ENCODE data around the gene COX8A. TPM values are rescaled to one million over a fixed set of nuclear protein-coding genes. Genes with fewer than 3 reads are reported as not detected.

COX8A gene
- total and polyA plus RNA-seq, 2 of the 13 experiments (the other 11 are each of a cell fraction or from before 2014, with no cell fraction given): 202 to 406 TPM

DNA sequence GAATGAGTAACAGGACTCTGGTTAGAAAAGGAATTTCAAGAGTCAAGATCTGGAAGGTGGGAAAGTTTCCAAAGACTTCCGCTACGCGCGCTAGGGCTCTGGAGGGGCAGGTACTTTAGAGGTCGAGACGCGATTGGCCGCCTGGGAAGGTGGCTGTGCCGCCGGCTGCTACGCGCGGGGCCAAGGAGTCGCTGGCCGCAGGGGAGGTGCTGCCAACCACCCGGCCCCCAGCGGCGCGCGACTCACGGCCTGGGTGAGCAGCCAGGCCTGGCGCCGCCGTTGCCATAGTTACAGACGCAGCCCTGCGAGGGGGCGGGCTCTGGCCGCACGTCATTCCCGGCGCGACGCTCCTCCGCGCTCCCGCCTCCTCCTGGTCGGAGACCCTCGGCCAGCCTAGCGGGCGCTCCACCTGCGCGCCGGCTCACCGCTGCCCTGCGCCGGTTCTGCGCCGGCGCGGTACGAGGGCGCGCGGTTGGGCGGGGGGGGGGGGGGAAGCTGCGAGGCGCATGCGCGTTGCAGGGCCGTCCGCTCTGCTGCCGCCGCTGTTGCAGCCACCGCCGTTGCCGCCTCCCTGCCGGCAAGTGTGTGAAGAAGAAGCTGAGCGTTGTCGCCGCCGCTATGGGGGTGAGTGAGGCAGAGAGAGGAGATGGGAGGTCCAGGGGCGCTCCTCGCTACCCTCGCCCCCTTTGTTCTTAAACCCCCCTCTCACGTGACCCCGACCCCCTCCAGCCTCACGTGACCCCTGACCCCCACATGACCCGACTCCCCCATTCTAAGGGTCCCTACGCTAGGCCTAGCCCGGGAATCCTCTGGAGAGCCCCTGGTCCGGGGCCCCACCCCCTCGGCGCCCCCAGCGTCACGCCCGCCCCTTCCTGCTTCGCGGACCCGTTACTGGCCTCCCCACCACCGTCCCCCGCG, 35.7 kb upstream of the COX8A start, which contains the start of gene NAA40 (continued):
- TF ChIP-seq, protein P1, sequence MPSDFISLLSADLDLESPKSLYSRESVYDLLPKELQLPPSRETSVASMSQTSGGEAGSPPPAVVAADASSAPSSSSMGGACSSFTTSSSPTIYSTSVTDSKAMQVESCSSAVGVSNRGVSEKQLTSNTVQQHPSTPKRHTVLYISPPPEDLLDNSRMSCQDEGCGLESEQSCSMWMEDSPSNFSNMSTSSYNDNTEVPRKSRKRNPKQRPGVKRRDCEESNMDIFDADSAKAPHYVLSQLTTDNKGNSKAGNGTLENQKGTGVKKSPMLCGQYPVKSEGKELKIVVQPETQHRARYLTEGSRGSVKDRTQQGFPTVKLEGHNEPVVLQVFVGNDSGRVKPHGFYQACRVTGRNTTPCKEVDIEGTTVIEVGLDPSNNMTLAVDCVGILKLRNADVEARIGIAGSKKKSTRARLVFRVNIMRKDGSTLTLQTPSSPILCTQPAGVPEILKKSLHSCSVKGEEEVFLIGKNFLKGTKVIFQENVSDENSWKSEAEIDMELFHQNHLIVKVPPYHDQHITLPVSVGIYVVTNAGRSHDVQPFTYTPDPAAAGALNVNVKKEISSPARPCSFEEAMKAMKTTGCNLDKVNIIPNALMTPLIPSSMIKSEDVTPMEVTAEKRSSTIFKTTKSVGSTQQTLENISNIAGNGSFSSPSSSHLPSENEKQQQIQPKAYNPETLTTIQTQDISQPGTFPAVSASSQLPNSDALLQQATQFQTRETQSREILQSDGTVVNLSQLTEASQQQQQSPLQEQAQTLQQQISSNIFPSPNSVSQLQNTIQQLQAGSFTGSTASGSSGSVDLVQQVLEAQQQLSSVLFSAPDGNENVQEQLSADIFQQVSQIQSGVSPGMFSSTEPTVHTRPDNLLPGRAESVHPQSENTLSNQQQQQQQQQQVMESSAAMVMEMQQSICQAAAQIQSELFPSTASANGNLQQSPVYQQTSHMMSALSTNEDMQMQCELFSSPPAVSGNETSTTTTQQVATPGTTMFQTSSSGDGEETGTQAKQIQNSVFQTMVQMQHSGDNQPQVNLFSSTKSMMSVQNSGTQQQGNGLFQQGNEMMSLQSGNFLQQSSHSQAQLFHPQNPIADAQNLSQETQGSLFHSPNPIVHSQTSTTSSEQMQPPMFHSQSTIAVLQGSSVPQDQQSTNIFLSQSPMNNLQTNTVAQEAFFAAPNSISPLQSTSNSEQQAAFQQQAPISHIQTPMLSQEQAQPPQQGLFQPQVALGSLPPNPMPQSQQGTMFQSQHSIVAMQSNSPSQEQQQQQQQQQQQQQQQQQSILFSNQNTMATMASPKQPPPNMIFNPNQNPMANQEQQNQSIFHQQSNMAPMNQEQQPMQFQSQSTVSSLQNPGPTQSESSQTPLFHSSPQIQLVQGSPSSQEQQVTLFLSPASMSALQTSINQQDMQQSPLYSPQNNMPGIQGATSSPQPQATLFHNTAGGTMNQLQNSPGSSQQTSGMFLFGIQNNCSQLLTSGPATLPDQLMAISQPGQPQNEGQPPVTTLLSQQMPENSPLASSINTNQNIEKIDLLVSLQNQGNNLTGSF (CRISPR knock-in tag; IDR thresholded peaks at IDR 0.05): no peak
- TF ChIP-seq, protein P2, sequence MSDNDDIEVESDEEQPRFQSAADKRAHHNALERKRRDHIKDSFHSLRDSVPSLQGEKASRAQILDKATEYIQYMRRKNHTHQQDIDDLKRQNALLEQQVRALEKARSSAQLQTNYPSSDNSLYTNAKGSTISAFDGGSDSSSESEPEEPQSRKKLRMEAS (IDR thresholded peaks at IDR 0.05): peak; percentile 81
- TF ChIP-seq TBX3 (IDR thresholded peaks at IDR 0.05; ENCODE audit: borderline replicate concordance) (no peak; the same call in 1 of the 2 replicates), SIN3A (IDR thresholded peaks at IDR 0.05; ENCODE audit: borderline replicate concordance, low read depth, low read length) (peak; percentile 95; the same call in 1 of the 2 replicates), GTF3A (CRISPR knock-in tag; conservative IDR thresholded peaks at IDR 0.05) (no peak), SP2 (CRISPR knock-in tag; IDR thresholded peaks at IDR 0.05) (peak; percentile 77), SSRP1 (CRISPR knock-in tag; IDR thresholded peaks at IDR 0.05) (no peak), ATM (IDR thresholded peaks at IDR 0.05; ENCODE audit: borderline replicate concordance) (no peak), ZC3H4 (CRISPR knock-in tag; IDR thresholded peaks at IDR 0.05; ENCODE audit: borderline replicate concordance) (no peak), ZNF24 (IDR thresholded peaks at IDR 0.05) (no peak), MIXL1 (CRISPR knock-in tag; IDR thresholded peaks at IDR 0.05) (peak; percentile 33; the same call in 1 of the 2 replicates), ZNF619 (CRISPR knock-in tag; IDR thresholded peaks at IDR 0.05) (no peak), CBX2 (IDR thresholded peaks at IDR 0.05; ENCODE audit: low read depth, low read length) (no peak), CBX2 (CRISPR knock-in tag; IDR thresholded peaks at IDR 0.05; ENCODE audit: low read depth) (no peak), REL (CRISPR knock-in tag; conservative IDR thresholded peaks at IDR 0.05) (no peak), PPARG (CRISPR knock-in tag; conservative IDR thresholded peaks at IDR 0.05) (no peak)
- TF ChIP-seq, protein P3, sequence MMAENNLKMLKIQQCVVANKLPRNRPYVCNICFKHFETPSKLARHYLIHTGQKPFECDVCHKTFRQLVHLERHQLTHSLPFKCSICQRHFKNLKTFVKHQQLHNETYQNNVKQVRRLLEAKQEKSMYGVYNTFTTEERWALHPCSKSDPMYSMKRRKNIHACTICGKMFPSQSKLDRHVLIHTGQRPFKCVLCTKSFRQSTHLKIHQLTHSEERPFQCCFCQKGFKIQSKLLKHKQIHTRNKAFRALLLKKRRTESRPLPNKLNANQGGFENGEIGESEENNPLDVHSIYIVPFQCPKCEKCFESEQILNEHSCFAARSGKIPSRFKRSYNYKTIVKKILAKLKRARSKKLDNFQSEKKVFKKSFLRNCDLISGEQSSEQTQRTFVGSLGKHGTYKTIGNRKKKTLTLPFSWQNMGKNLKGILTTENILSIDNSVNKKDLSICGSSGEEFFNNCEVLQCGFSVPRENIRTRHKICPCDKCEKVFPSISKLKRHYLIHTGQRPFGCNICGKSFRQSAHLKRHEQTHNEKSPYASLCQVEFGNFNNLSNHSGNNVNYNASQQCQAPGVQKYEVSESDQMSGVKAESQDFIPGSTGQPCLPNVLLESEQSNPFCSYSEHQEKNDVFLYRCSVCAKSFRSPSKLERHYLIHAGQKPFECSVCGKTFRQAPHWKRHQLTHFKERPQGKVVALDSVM (CRISPR knock-in tag; IDR thresholded peaks at IDR 0.05): no peak
- TF ChIP-seq, protein P4, sequence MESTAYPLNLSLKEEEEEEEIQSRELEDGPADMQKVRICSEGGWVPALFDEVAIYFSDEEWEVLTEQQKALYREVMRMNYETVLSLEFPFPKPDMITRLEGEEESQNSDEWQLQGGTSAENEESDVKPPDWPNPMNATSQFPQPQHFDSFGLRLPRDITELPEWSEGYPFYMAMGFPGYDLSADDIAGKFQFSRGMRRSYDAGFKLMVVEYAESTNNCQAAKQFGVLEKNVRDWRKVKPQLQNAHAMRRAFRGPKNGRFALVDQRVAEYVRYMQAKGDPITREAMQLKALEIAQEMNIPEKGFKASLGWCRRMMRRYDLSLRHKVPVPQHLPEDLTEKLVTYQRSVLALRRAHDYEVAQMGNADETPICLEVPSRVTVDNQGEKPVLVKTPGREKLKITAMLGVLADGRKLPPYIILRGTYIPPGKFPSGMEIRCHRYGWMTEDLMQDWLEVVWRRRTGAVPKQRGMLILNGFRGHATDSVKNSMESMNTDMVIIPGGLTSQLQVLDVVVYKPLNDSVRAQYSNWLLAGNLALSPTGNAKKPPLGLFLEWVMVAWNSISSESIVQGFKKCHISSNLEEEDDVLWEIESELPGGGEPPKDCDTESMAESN (CRISPR knock-in tag; conservative IDR thresholded peaks at IDR 0.05): peak; percentile 76; the same call in 1 of the 2 replicates
- TF ChIP-seq, protein P5, sequence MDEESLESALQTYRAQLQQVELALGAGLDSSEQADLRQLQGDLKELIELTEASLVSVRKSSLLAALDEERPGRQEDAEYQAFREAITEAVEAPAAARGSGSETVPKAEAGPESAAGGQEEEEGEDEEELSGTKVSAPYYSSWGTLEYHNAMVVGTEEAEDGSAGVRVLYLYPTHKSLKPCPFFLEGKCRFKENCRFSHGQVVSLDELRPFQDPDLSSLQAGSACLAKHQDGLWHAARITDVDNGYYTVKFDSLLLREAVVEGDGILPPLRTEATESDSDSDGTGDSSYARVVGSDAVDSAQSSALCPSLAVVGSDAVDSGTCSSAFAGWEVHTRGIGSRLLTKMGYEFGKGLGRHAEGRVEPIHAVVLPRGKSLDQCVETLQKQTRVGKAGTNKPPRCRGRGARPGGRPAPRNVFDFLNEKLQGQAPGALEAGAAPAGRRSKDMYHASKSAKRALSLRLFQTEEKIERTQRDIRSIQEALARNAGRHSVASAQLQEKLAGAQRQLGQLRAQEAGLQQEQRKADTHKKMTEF (CRISPR knock-in tag; IDR thresholded peaks at IDR 0.05): peak; percentile 77

Measured in HepG2 (cell line).